ENCODE data around the gene WWC1. TPM values are rescaled to one million over a fixed set of nuclear protein-coding genes. Genes with fewer than 3 reads are reported as not detected.

Gene WWC1
- total and polyA plus RNA-seq, 4 donors = 48.4 to 77.0 (median 56.2) TPM

DNA sequence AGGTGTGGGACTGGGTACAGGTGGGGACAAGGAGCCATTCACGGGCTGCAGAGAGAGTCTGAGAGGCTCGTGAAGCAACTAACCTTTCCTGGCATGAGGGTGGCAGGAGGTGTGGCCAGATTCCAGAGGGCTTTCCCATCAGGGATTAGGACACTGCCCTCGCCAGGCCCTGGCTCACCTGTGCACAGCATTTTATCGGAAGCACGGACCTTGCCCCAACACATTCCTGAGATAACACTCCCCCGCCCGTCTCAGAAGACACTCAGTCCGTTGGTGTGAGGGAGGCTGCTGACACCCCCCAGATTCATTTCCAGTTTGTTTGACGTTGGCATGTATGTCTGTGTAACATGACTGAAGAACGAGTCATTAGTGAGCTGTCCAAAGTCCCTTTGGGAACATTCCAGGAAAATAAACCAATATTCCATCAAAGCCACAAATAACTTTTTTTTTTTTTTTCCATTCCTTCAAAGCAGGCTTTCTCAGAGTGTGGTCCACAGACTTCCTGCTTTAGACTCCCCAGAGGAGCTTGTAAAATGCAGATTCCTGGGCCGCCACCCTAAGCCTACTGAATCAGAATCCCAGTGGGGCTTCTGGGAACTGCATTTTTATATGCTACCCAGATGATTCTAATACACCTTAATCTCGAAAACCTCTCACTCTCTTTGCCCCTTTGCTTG is 23.4 kb downstream of the WWC1 start:
- ATAC-seq (ENCODE audit: insufficient read depth, low FRiP score) = peak; percentile 77
- 59 to 77% methylated on average over 12 of the region's 12 CpGs for WGBS, 2 donors
- H3K27ac ChIP-seq (ENCODE audit: low read depth in 1 of 2, low read length in 1 of 2) = peak overlapping the region in 1 of 2 donors; percentile 85
- no peaks in the 10 kb centered on the region for H3K27me3 ChIP-seq (ENCODE audit: control insufficient read depth in 3 of 3, insufficient read depth in 3 of 3, low read length in 2 of 3)
- H3K36me3 ChIP-seq (ENCODE audit: control insufficient read depth in 4 of 4, insufficient read depth in 4 of 4, low read length in 4 of 4) = no peaks in the 10 kb centered on the region
- DNase-seq = peak in 2 of 3 donors; percentile 58 to 73
- TF ChIP-seq CTCF (IDR thresholded peaks at IDR 0.05; ENCODE audit: control extremely low read depth, extremely low read depth) = no peak
- no peak overlapping the region for H3K9ac ChIP-seq (ENCODE audit: insufficient read depth in 1 of 2, low read length in 2 of 2)
- no peak overlapping the region for H3K4me3 ChIP-seq
- peaks cover 0 to 28% (median 15%) of the 10 kb centered on the region in 5 donors for H3K4me1 ChIP-seq (ENCODE audit: control insufficient read depth in 5 of 5, insufficient read depth in 5 of 5, low read length in 5 of 5)
- no peaks in the 10 kb centered on the region for H3K9me3 ChIP-seq (ENCODE audit: control insufficient read depth in 4 of 4, insufficient read depth in 3 of 4, low read length in 3 of 4)

DNA sequence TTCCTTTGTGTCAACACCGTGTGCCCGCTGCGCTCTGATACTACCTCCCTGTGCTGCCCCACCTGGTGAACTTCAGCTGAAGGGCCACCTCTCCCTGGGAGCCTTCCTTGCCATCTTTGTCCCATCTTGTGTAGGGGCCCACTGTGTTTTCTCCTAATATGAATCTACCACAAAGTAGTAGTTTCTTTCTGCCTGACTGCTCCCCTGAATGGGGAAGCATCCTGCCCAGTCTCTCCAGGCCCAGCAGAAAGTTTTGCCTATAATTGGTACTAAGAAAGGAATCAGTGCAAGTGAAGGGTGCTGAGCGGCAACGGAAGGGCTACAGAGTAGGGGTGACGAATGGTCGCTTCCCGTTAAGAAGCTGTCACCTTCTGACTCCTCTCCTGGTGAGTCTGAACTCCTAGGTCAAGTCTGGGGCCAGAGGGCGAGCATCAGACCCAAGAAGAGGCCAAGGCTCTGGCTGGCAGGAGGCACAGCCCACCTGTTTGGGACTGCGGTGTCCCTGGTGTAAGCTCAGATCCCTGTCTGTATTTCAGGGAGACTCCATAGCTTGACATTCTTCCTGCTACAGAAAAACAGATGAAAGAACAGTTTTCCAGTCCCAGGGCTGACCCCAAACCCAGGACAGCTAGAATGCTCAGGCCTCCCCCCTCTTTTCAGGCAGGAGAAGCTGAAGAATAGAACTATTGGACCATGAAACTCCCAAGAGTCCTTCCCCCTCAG is 24.1 kb downstream of the WWC1 start:
- 79 to 83% methylated on average over 10 of the region's 10 CpGs for WGBS, 2 donors
- DNase-seq = no peak
- Histone ChIP-seq H3K27ac (ENCODE audit: low read depth in 1 of 2, low read length in 1 of 2) (peak overlapping the region in 1 of 2 donors; percentile 85), H3K9me3 (ENCODE audit: control insufficient read depth in 4 of 4, insufficient read depth in 3 of 4, low read length in 3 of 4) (no peaks in the 10 kb centered on the region), H3K27me3 (ENCODE audit: control insufficient read depth in 3 of 3, insufficient read depth in 3 of 3, low read length in 2 of 3) (no peaks in the 10 kb centered on the region), H3K4me1 (ENCODE audit: control insufficient read depth in 5 of 5, insufficient read depth in 5 of 5, low read length in 5 of 5) (peaks cover 0 to 28% (median 15%) of the 10 kb centered on the region in 5 donors), H3K4me3 (no peak overlapping the region), H3K36me3 (ENCODE audit: control insufficient read depth in 4 of 4, insufficient read depth in 4 of 4, low read length in 4 of 4) (no peaks in the 10 kb centered on the region), H3K9ac (ENCODE audit: insufficient read depth in 1 of 2, low read length in 2 of 2) (no peak overlapping the region)
- TF ChIP-seq CTCF (IDR thresholded peaks at IDR 0.05; ENCODE audit: control extremely low read depth, extremely low read depth) = no peak
- ATAC-seq (ENCODE audit: insufficient read depth, low FRiP score) = no peak

DNA sequence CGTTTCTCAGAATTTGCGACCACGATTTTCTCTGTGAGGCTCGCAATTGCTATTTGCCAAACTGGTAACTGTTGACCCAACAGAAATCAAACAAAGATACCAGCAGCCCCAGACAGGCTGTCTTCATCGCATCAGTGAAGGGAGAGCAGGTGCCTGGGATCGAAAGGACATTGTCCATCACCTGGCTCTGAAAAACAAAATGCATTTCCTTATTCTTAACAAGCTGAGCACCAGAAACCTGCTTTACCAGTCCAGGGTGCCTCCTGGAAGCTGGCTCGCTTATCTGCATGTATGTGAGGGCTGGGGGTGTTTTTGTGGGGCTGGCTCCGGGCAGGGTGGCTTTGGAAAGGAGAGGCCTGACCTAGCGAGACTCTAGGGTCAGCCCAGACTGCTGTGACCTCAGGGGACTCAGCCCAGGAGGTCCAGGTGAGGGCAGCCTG is 24.7 kb downstream of the WWC1 start:
- ATAC-seq (ENCODE audit: insufficient read depth, low FRiP score) (peak; percentile 24), DNase-seq (peak; percentile 68 to 84 (median 69))
- Histone ChIP-seq H3K27me3 (ENCODE audit: control insufficient read depth in 3 of 3, insufficient read depth in 3 of 3, low read length in 2 of 3) (no peaks in the 10 kb centered on the region), H3K4me1 (ENCODE audit: control insufficient read depth in 5 of 5, insufficient read depth in 5 of 5, low read length in 5 of 5) (peaks cover 0 to 28% (median 15%) of the 10 kb centered on the region in 5 donors), H3K36me3 (ENCODE audit: control insufficient read depth in 4 of 4, insufficient read depth in 4 of 4, low read length in 4 of 4) (no peaks in the 10 kb centered on the region), H3K27ac (ENCODE audit: low read depth in 1 of 2, low read length in 1 of 2) (peak overlapping the region in 1 of 2 donors; percentile 85), H3K9ac (ENCODE audit: insufficient read depth in 1 of 2, low read length in 2 of 2) (peak overlapping the region in 1 of 2 donors; percentile 66), H3K4me3 (no peak overlapping the region), H3K9me3 (ENCODE audit: control insufficient read depth in 4 of 4, insufficient read depth in 3 of 4, low read length in 3 of 4) (no peaks in the 10 kb centered on the region)
- no peak for TF ChIP-seq CTCF (IDR thresholded peaks at IDR 0.05; ENCODE audit: control extremely low read depth, extremely low read depth)
- WGBS, 2 donors = 67 to 68% methylated on average over 9 of the region's 9 CpGs
